B cell (primary cell): ENCODE data around the gene MRPL54.

ENCODE experiments used
- EZH2 ChIP-seq: IDR thresholded peaks from 2 replicates; pipeline ENCODE4 v1.6.1; 2012; ENCODE audit warnings: borderline replicate concordance, low read depth, mild to moderate bottlenecking, moderate library complexity, low read length; ENCODE audit not compliant: insufficient read depth, poor library complexity, severe bottlenecking
- TF ChIP-seq, protein P1 (sequence below): fragments of 200-600 bp; IDR thresholded peaks from one replicate; pipeline ENCODE4 v1.8.0; 2022; ENCODE audit warnings: antibody characterized with exemption, mild to moderate bottlenecking

DNA sequence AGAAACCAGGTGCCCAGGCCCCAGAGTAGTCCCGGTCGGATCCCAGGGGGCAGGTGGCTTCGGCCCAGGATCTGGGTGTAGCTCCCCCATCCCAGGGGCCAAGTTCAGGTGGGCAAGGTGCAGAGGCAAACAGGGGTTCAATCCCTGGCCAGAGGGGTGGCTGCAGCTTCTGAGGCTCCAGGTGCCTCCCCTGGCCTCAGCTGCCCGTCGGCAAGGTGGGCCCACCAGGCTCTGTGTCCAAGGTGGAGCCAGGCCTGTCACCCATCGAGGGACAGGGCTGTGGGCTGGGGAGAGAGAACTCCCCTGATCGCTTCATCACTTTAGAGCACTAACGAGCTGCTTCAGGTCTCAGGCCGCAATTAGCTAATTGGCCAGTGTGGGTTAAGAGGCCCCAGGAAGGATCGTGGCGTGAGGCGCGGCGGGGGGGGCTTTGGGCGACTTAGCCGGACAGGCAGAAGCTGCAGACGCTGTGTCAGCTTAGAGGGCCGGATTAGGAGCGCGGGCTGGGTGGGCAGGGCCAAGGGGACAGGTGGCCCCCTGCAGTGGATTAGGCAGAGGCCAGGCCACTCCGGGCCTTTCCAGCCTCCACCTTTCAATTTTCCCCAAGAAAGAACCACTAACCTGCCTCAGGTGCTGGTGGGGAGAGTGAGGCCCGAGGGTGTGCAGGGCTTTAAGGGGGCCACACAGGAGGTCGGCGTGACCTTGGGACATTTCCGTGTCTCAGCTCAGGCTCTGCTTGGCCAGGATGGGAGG lies 12.3 kb downstream of the MRPL54 start:
- TF ChIP-seq, protein P1, sequence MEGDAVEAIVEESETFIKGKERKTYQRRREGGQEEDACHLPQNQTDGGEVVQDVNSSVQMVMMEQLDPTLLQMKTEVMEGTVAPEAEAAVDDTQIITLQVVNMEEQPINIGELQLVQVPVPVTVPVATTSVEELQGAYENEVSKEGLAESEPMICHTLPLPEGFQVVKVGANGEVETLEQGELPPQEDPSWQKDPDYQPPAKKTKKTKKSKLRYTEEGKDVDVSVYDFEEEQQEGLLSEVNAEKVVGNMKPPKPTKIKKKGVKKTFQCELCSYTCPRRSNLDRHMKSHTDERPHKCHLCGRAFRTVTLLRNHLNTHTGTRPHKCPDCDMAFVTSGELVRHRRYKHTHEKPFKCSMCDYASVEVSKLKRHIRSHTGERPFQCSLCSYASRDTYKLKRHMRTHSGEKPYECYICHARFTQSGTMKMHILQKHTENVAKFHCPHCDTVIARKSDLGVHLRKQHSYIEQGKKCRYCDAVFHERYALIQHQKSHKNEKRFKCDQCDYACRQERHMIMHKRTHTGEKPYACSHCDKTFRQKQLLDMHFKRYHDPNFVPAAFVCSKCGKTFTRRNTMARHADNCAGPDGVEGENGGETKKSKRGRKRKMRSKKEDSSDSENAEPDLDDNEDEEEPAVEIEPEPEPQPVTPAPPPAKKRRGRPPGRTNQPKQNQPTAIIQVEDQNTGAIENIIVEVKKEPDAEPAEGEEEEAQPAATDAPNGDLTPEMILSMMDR: no peak
- TF ChIP-seq EZH2: no peak
